Lower lobe of right lung (tissue), 2 donors: ENCODE results near the gene TFDP1. TPM values are rescaled to one million over a fixed set of nuclear protein-coding genes. Genes with fewer than 3 reads are reported as not detected.

ENCODE experiments used
- ATAC-seq, 2 donors: fragments of 200-7000 bp; cut with Tn5 transposase; one replicate each; pipeline ENCODE4 v1.9.1; 2020 to 2022; ENCODE audit warnings: mild to moderate bottlenecking in 2 of 2, moderate library complexity in 2 of 2
- DNase-seq: peaks from one replicate; pipeline ENCODE4 v3.0.0-alpha.2; 2020
- H3K27ac ChIP-seq: fragments of 200-600 bp; one replicate; pipeline ENCODE4 v1.8.0; 2022
- H3K27me3 ChIP-seq: fragments of 200-600 bp; one replicate; pipeline ENCODE4 v1.8.0; 2022; ENCODE audit warnings: low read depth
- H3K36me3 ChIP-seq: fragments of 200-600 bp; one replicate; pipeline ENCODE4 v1.8.0; 2022; ENCODE audit warnings: mild to moderate bottlenecking
- H3K4me1 ChIP-seq: fragments of 200-600 bp; one replicate; pipeline ENCODE4 v1.8.0; 2022
- H3K4me3 ChIP-seq: fragments of 200-600 bp; one replicate; pipeline ENCODE4 v1.8.0; 2022; ENCODE audit warnings: mild to moderate bottlenecking
- H3K9me3 ChIP-seq: fragments of 200-600 bp; one replicate; pipeline ENCODE4 v1.8.0; 2022
- intact Hi-C: fragments of 100-400 bp; cut with DNase I; formaldehyde crosslinking; loops from one replicate; pipeline ENCODE4 v1.11.0; 2022
- total RNA-seq: library from RNA; stranded (reverse); fragmentation: NEBNext Ultra II Directional; extraction: Animal tissue kit (Norgen Biotek cat#: 25700); gene quantifications from one replicate; pipeline ENCODE4 v1.2.1, GENCODE V29; 2021
- TF ChIP-seq, protein P1 (sequence below): fragments of 200-600 bp; IDR thresholded peaks from one replicate; pipeline ENCODE4 v1.8.0; 2022; ENCODE audit warnings: antibody characterized with exemption, mild to moderate bottlenecking
- donor health status: DM: no; HTN: yes; CAD: no; lungs with severe emphysema.

Gene TFDP1
- total RNA-seq, 1 donor from 2014 or later, result 47.0 TPM

- Histone ChIP-seq H3K36me3 (peaks cover 33% of the 10 kb centered on the region), H3K27me3 (no peaks in the 10 kb centered on the region), H3K27ac (no peak overlapping the region), H3K9me3 (no peaks in the 10 kb centered on the region), H3K4me1 (no peaks in the 10 kb centered on the region), H3K4me3 (no peak overlapping the region)
- DNase-seq, result peak; percentile 43
- TF ChIP-seq, protein P1, sequence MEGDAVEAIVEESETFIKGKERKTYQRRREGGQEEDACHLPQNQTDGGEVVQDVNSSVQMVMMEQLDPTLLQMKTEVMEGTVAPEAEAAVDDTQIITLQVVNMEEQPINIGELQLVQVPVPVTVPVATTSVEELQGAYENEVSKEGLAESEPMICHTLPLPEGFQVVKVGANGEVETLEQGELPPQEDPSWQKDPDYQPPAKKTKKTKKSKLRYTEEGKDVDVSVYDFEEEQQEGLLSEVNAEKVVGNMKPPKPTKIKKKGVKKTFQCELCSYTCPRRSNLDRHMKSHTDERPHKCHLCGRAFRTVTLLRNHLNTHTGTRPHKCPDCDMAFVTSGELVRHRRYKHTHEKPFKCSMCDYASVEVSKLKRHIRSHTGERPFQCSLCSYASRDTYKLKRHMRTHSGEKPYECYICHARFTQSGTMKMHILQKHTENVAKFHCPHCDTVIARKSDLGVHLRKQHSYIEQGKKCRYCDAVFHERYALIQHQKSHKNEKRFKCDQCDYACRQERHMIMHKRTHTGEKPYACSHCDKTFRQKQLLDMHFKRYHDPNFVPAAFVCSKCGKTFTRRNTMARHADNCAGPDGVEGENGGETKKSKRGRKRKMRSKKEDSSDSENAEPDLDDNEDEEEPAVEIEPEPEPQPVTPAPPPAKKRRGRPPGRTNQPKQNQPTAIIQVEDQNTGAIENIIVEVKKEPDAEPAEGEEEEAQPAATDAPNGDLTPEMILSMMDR, result no peak
- peak in 1 of 2 donors; percentile 26 for ATAC-seq
- intact Hi-C loops, result no loop called here
Observed at GRCh38 chr13:113544071-113544891, 40.3 kb upstream of the TFDP1 start.

GRCh38 chr13:113544896-113545295, 39.7 kb upstream of the TFDP1 start:
- Histone ChIP-seq H3K27ac (no peak overlapping the region), H3K9me3 (no peaks in the 10 kb centered on the region), H3K36me3 (peaks cover 36% of the 10 kb centered on the region), H3K4me1 (no peaks in the 10 kb centered on the region), H3K4me3 (no peak overlapping the region), H3K27me3 (no peaks in the 10 kb centered on the region)
- intact Hi-C loops, result no loop called here
- TF ChIP-seq, protein P1, result no peak
- ATAC-seq (no peak), DNase-seq (peak; percentile 6)

DNA sequence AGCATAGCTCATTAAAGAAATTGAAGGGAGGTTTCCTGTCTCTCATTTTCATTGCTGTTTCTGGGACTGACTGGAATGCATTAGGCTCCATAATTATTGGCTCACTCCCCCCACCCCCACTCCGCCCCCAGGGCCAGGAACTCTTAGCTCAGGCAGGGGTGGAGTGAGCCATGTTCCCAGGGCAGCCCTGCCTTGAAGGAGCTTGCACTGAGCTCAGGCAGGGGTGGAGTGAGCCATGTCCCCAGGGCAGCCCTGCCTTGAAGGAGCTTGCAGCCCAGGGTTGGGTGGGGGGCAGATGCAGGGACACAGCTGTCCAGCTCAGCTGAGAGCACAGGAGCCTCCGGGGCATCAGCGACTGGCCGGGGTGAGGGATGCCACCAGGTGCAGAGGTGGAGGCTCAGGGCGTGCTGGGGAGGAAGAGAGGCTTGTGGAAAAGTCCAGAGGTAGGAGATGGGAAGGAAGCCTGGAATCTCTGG, 39.1 kb upstream of the TFDP1 start:
- peak; percentile 45 for DNase-seq
- Histone ChIP-seq H3K4me1 (no peaks in the 10 kb centered on the region), H3K27me3 (no peaks in the 10 kb centered on the region), H3K9me3 (no peaks in the 10 kb centered on the region), H3K36me3 (peaks cover 37% of the 10 kb centered on the region), H3K4me3 (no peak overlapping the region), H3K27ac (peak overlapping the region; percentile 37)
- intact Hi-C loops, result no loop called here
- TF ChIP-seq, protein P1, result no peak
- ATAC-seq, result peak; percentile 23 to 37

GRCh38 chr13:113545931-113546516, 38.5 kb upstream of the TFDP1 start:
- Histone ChIP-seq H3K27ac (peak overlapping the region; percentile 37), H3K27me3 (no peaks in the 10 kb centered on the region), H3K4me1 (no peaks in the 10 kb centered on the region), H3K9me3 (no peaks in the 10 kb centered on the region), H3K36me3 (peaks cover 42% of the 10 kb centered on the region), H3K4me3 (no peak overlapping the region)
- DNase-seq (peak; percentile 46), ATAC-seq (peak; percentile 21 to 22)
- intact Hi-C loops, result no loop called here
- TF ChIP-seq, protein P1, result no peak

DNA sequence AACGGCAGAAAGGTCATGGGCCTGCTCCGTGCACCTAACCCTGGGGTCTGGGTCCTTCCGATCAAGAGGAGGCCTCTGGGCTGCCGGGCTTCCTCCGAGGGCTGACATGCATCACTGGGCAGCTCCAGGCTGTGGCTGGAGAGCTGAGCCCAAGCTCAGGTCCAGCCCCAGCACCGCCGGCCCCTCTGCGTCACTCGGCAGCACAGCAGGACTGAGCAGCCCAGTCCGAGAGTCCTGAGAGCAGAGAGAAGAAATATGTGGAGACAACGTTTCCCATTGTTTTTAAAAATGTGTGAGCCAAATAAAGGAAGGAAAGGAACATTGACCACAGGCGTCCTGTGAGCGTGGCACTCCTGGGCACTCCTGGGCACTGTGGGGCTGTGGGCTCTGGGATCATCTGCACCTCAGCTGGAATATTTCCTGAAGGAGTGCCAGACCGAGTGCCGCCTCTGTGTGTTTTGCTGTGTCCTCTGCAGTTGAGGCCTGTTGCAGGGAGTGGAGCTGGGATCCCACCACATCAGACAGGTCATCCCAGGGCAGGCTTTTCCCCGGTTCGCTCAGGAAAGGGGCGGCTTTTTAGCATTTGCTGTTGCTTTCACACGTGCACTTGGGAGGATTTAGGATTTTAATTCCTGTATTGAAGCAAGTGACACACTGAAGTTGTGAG, 37.8 kb upstream of the TFDP1 start:
- H3K27me3 ChIP-seq, result no peaks in the 10 kb centered on the region
- intact Hi-C loops, result no loop called here
- peak; percentile 9 to 37 for ATAC-seq
- peaks cover 49% of the 10 kb centered on the region for H3K36me3 ChIP-seq
- H3K4me3 ChIP-seq, result no peak overlapping the region
- TF ChIP-seq, protein P1, result no peak
- H3K9me3 ChIP-seq, result no peaks in the 10 kb centered on the region
- H3K27ac ChIP-seq, result no peak overlapping the region
- peak; percentile 36 for DNase-seq
- no peaks in the 10 kb centered on the region for H3K4me1 ChIP-seq
